Peyer's patch (tissue), 4 donors: Measurements from ENCODE around the gene VARS1. TPM values are rescaled to one million over a fixed set of nuclear protein-coding genes. Genes with fewer than 3 reads are reported as not detected.

Experiments used
- DNase-seq, 3 donors: peaks; one replicate each; pipeline ENCODE4 v3.0.0-alpha.2; 2017 to 2019
- H3K27ac ChIP-seq, 4 donors: fragments of 200-600 bp; sonication (generic); one replicate each; pipeline ENCODE4 v1.5.1; 2016 to 2019
- H3K27me3 ChIP-seq, 2 donors: fragments of 200-600 bp; sonication (generic); one replicate each; pipeline ENCODE4 v1.5.1; 2019
- H3K36me3 ChIP-seq, 3 donors: fragments of 200-600 bp; sonication (generic); one replicate each; pipeline ENCODE4 v1.5.1; 2016 to 2019
- H3K4me1 ChIP-seq, 4 donors: fragments of 200-600 bp; sonication (generic); one replicate each; pipeline ENCODE4 v1.5.1; 2016 to 2019
- H3K4me3 ChIP-seq, 4 donors: fragments of 200-600 bp; sonication (generic); 1 replicate in 3 of 4; 2 replicates in 1 of 4; pipeline ENCODE4 v1.5.1; 2016 to 2019; ENCODE audit warnings: mild to moderate bottlenecking in 1 of 4
- H3K9me3 ChIP-seq, 4 donors: fragments of 200-600 bp; sonication (generic); one replicate each; pipeline ENCODE4 v1.5.1; 2016 to 2019; ENCODE audit warnings: mild to moderate bottlenecking in 1 of 4
- POLR2A ChIP-seq, 2 donors: fragments of 450-650 bp; IDR thresholded peaks; one replicate each; pipeline ENCODE4 v1.5.1; 2017; ENCODE audit warnings: antibody characterized with exemption in 2 of 2, mild to moderate bottlenecking in 2 of 2, moderate library complexity in 2 of 2
- total RNA-seq, 4 donors: library from RNA; depleted of rRNA; stranded (reverse); fragments of >200 nt; gene quantifications; one replicate each; pipeline ENCODE4 v1.1.0, GENCODE V29; 2016
- TF ChIP-seq, protein P1 (sequence below), 6 experiments: fragments of 450-650 bp in 4 of 6; fragments of 200-600 bp in 2 of 6; sonication (generic) in 1 of 6; IDR thresholded peaks; one replicate each; pipeline ENCODE4 v1.5.1; 2017 to 2019; ENCODE audit warnings: antibody characterized with exemption in 6 of 6, mild to moderate bottlenecking in 3 of 6, moderate library complexity in 1 of 6

VARS1 gene
- total RNA-seq, 4 donors from 2014 or later, result 33.9 to 53.6 (median 44.7) TPM

DNA sequence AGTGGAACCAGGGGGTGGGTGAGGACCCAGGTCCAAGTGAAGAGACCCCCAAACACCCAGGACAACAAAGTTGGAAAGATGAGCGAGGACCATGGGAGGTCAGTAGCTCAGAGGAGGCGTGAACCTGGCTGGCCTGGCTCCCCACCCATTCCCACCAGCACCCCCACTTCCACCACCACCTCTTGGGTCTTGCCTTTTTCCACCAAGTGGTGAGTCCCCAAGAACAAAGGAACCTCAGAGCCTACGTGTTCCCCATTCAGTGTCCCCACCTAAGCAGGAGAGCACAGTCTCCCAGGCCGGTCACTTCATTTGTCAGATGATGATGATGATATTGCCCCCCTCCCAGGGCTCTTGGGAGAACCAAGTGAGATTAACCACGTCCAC is 17.9 kb downstream of the VARS1 start:
- no peaks in the 10 kb centered on the region for H3K27me3 ChIP-seq
- H3K27ac ChIP-seq, result peak overlapping the region; percentile 45 to 76 (median 56)
- H3K36me3 ChIP-seq, result peaks cover 0 to 47% (median 0%) of the 10 kb centered on the region in 3 donors
- TF ChIP-seq POLR2A (IDR thresholded peaks at IDR 0.05), result no peak
- TF ChIP-seq, protein P1, sequence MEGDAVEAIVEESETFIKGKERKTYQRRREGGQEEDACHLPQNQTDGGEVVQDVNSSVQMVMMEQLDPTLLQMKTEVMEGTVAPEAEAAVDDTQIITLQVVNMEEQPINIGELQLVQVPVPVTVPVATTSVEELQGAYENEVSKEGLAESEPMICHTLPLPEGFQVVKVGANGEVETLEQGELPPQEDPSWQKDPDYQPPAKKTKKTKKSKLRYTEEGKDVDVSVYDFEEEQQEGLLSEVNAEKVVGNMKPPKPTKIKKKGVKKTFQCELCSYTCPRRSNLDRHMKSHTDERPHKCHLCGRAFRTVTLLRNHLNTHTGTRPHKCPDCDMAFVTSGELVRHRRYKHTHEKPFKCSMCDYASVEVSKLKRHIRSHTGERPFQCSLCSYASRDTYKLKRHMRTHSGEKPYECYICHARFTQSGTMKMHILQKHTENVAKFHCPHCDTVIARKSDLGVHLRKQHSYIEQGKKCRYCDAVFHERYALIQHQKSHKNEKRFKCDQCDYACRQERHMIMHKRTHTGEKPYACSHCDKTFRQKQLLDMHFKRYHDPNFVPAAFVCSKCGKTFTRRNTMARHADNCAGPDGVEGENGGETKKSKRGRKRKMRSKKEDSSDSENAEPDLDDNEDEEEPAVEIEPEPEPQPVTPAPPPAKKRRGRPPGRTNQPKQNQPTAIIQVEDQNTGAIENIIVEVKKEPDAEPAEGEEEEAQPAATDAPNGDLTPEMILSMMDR (IDR thresholded peaks at IDR 0.05), result no peak
- no peak for DNase-seq
- peaks cover 0 to 30% (median 8%) of the 10 kb centered on the region in 4 donors for H3K4me1 ChIP-seq
- H3K9me3 ChIP-seq, result no peaks in the 10 kb centered on the region
- no peak overlapping the region for H3K4me3 ChIP-seq

DNA sequence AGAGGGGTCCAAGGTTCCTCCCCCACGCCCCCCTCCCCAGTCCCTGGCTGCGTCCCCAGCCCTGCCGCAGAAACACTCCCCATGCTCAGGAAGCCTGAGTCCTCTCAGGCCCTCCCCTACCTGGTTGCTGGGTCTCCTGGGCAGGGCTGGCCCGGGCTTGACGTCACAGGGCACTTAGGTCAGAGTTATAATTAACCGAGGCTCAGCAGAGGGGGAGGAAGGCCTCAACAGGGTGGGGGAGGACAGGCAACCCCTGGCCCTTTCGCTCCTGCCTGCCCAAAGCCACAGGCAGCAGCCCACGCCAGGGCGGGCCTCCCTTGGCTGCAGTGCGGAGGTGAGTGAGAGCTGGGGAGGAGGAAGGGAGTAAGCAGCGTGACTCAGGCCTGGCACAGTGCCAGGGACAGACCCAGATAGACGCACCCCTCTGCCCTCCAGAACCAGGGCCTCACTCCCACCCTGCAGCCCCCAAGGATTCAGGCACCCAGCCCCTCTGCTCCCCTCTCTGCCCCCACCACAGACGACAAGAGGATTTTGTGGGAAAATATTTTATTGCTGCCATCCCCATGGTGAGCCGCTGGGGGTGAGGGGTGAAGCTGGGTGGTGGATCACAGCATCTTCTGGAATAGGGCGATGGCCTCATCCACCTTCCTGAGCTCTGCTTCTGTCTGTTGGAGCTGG is 18.4 kb downstream of the VARS1 start, which contains the start of gene VWA7:
VWA7 (minus strand) TSS at position 340 of the 678 bp plus-strand sequence. CDS start 549 bp downstream, outside the sequence.
- Histone ChIP-seq H3K27me3 (no peaks in the 10 kb centered on the region), H3K9me3 (no peaks in the 10 kb centered on the region), H3K36me3 (peaks cover 0 to 42% (median 0%) of the 10 kb centered on the region in 3 donors), H3K4me1 (peaks cover 0 to 31% (median 8%) of the 10 kb centered on the region in 4 donors), H3K4me3 (peak within 1 kb of the TSS in 2 of 4 donors; percentile 26 to 36), H3K27ac (peak within 1 kb of the TSS; percentile 45 to 76 (median 56))
- peak; percentile 34 to 68 for TF ChIP-seq POLR2A (IDR thresholded peaks at IDR 0.05)
- TF ChIP-seq, protein P1 (IDR thresholded peaks at IDR 0.05), result peak in 2 of 6 experiments; percentile 4 to 12
- DNase-seq, result peak; percentile 58 to 90 (median 85)

DNA sequence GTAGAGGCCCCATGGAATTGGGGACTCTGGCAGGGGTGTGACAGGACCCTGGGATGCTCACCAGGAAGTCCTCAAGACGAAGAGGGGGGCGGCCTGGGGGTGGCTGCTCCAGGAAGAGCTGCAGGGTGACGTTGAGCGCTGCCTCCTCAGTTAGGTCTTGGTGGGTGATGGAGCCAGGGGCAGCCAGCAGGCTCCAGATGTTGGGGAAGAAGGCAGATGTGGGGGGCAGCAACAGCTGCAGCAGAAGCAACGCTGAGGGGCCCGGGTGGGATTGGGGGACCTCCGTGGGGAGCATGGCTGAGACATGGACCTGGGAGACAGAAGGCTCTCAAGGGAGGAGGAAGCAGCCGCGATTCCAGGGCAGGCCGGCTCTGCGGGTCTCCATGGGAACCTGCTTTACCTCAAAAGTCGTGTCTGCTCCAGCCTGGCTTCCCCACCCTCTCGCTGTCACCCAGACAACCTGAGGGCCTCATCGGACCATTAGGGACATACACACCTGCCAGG is 19.0 kb downstream of the VARS1 start:
- H3K27me3 ChIP-seq, result no peaks in the 10 kb centered on the region
- TF ChIP-seq, protein P1 (IDR thresholded peaks at IDR 0.05), result no peak
- no peak for TF ChIP-seq POLR2A (IDR thresholded peaks at IDR 0.05)
- no peak for DNase-seq
- H3K27ac ChIP-seq, result peak overlapping the region; percentile 45 to 76 (median 56)
- H3K9me3 ChIP-seq, result no peaks in the 10 kb centered on the region
- H3K4me3 ChIP-seq, result peak overlapping the region in 2 of 4 donors; percentile 26 to 36
- H3K36me3 ChIP-seq, result peaks cover 0 to 36% (median 0%) of the 10 kb centered on the region in 3 donors
- peaks cover 0 to 31% (median 8%) of the 10 kb centered on the region in 4 donors for H3K4me1 ChIP-seq

DNA sequence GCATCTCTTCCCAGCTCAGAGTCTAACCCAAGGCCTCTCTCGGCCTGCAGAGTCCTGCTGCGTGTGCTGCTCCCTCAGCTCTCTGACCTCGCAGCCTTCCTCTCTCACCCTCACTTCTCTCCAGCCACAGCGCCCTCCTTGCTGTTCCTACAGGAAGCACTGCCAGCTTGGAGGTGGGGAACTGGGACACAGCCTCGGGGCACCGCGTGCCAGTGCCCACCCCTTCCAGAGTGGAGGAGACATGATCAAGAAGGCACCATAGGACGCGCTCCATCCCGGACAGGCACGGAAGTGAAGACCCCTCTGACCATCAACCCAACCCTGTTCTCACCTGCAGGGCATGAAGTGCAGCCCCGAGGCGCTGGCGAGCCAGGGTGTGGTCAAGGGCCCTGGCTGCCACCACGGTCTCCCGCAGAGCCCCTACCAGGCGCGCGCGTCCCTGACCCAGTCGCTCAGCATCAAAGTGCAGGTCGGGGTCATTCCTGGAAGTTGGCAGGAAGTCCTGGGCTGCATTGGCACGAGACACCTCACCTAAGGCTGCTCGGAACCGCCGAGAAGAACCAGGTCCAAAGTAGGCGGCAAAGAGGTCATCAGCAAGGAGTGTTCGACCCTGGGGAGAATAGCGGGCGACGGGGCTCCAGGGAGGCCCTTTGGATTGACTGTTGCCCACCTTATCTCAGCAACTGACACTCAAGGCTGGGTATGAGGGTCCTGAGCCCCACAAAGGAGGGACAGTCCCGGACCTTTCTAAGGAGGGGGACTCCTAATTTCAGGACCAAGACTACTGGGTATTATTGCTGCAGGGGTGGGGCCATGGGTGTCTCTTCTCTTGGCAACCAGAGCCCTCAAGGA is 19.7 kb downstream of the VARS1 start:
- no peak for DNase-seq
- H3K9me3 ChIP-seq, result no peaks in the 10 kb centered on the region
- H3K4me3 ChIP-seq, result peak overlapping the region in 1 of 4 donors; percentile 36
- H3K27ac ChIP-seq, result peak overlapping the region in 2 of 4 donors; percentile 57 to 76
- TF ChIP-seq, protein P1 (IDR thresholded peaks at IDR 0.05), result no peak
- no peak for TF ChIP-seq POLR2A (IDR thresholded peaks at IDR 0.05)
- no peaks in the 10 kb centered on the region for H3K27me3 ChIP-seq
- H3K4me1 ChIP-seq, result peaks cover 0 to 31% (median 8%) of the 10 kb centered on the region in 4 donors
- peaks cover 0 to 29% (median 0%) of the 10 kb centered on the region in 3 donors for H3K36me3 ChIP-seq

DNA sequence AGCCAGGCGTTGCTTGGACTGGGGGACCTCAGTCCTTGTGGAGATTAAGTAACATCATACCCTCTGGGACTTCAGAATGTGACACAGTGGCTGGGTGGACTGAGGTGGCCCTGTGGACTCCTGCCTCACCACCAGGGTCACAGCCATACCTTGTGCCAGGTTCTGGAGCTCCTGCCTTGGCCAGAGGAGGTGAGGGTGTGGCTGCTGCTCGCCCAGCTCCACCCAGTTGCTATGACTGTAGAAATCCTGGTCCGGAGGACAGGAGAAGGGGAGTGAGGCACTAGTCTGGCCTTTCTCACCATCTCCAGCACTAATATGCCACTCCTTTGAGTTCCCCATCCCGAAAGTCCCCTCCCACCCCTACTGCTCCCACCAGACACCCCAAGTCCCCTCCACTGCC is 20.4 kb downstream of the VARS1 start:
- H3K9me3 ChIP-seq, result no peaks in the 10 kb centered on the region
- H3K27me3 ChIP-seq, result no peaks in the 10 kb centered on the region
- H3K36me3 ChIP-seq, result peaks cover 0 to 23% (median 0%) of the 10 kb centered on the region in 3 donors
- H3K4me3 ChIP-seq, result no peak overlapping the region
- TF ChIP-seq, protein P1 (IDR thresholded peaks at IDR 0.05), result peak in 3 of 6 experiments; percentile 49 to 57 (median 56)
- peak in 1 of 2 donors; percentile 30 for TF ChIP-seq POLR2A (IDR thresholded peaks at IDR 0.05)
- peak in 2 of 3 donors; percentile 74 to 82 for DNase-seq
- H3K27ac ChIP-seq, result peak overlapping the region in 2 of 4 donors; percentile 57 to 76
- H3K4me1 ChIP-seq, result peaks cover 0 to 33% (median 8%) of the 10 kb centered on the region in 4 donors
